CD4-positive, alpha-beta T cell treated with Interleukin-17A for 4 hours (primary cell): ENCODE data around the gene SPP1.
A peak's percentile ranks its signal among the peaks of the same experiment; 100 is the strongest.
"Not testable (repeated sequence)": the region's sequence is repeated elsewhere in the genome, so short reads cannot be mapped to it uniquely, and the experiment has no call there.

Experiments used
- DNase-seq: peaks from one replicate; pipeline ENCODE4 v3.0.0-alpha.2; 2020; ENCODE audit warnings: mixed read lengths

The SPP1 gene

GRCh38 chr4:87995435-87995834 is 19.9 kb downstream of the SPP1 start:
- no peak for DNase-seq

- not testable (repeated sequence) for DNase-seq
These were observed 23.7 kb downstream of the SPP1 start for GRCh38 chr4:87999191-87999691.

GRCh38 chr4:88001871-88002270 is 26.4 kb downstream of the SPP1 start:
- DNase-seq = no peak

GRCh38 chr4:88002786-88003185 is 27.3 kb downstream of the SPP1 start:
- no peak for DNase-seq

- no peak for DNase-seq
These were observed 27.7 kb downstream of the SPP1 start for GRCh38 chr4:88003261-88003660.

- DNase-seq = no peak
These were observed 29.6 kb downstream of the SPP1 start for GRCh38 chr4:88005076-88005475.

GRCh38 chr4:88005946-88006345 is 30.4 kb downstream of the SPP1 start:
- DNase-seq = no peak

- DNase-seq = peak; percentile 4
These were observed 31.4 kb downstream of the SPP1 start for GRCh38 chr4:88006956-88007303.

- DNase-seq = peak; percentile 82
These were observed 32.0 kb downstream of the SPP1 start, which contains the start of gene PKD2 for GRCh38 chr4:88007304-88008121. Gene PKD2, plus strand, starts transcription at chr4:88007635. Its CDS starts 99 bp downstream, at chr4:88007734.

GRCh38 chr4:88008122-88008742 is 32.7 kb downstream of the SPP1 start:
- DNase-seq = peak; percentile 26

GRCh38 chr4:88008743-88009171 is 33.2 kb downstream of the SPP1 start:
- DNase-seq = no peak

- no peak for DNase-seq
These were observed 34.4 kb downstream of the SPP1 start for GRCh38 chr4:88009871-88010270.

GRCh38 chr4:88010966-88011365 is 35.5 kb downstream of the SPP1 start:
- no peak for DNase-seq

- DNase-seq = no peak
These were observed 37.1 kb downstream of the SPP1 start for GRCh38 chr4:88012647-88013046.

- DNase-seq = no peak
These were observed 38.9 kb downstream of the SPP1 start for GRCh38 chr4:88014386-88014905.

- no peak for DNase-seq
These were observed 40.3 kb downstream of the SPP1 start for GRCh38 chr4:88015659-88016295.

- no peak for DNase-seq
These were observed 42.2 kb downstream of the SPP1 start for GRCh38 chr4:88017516-88018297.

GRCh38 chr4:88018466-88018865 is 43.0 kb downstream of the SPP1 start:
- no peak for DNase-seq

- no peak for DNase-seq
These were observed 46.3 kb downstream of the SPP1 start for GRCh38 chr4:88021824-88022223.

GRCh38 chr4:88022289-88022688 is 46.8 kb downstream of the SPP1 start:
- no peak for DNase-seq

GRCh38 chr4:88025868-88026661 is 50.6 kb downstream of the SPP1 start:
- DNase-seq = not testable (repeated sequence)
